ENCODE measurements around the gene TNIP1.

- TF ChIP-seq EZH2 (IDR thresholded peaks at IDR 0.05; ENCODE audit: borderline replicate concordance) (no peak), CTCF (IDR thresholded peaks at IDR 0.05; ENCODE audit: poor library complexity) (no peak)
Measured at GRCh38 chr5:151065609-151066008, 15.2 kb downstream of the TNIP1 start.
